Endodermal cell (in vitro differentiated cells): ENCODE data around the gene RAB11FIP2. TPM values are rescaled to one million over a fixed set of nuclear protein-coding genes. Genes with fewer than 3 reads are reported as not detected.

Experiments used
- DNase-seq: peaks from one replicate; pipeline ENCODE4 v3.0.0-alpha.2; 2017
- H3K27ac ChIP-seq: 2 replicates; pipeline ENCODE4 v1.5.1; 2013; ENCODE audit warnings: mild to moderate bottlenecking, low read depth, low read length, moderate library complexity
- H3K27me3 ChIP-seq: 2 replicates; pipeline ENCODE4 v1.6.1; 2013; ENCODE audit warnings: mild to moderate bottlenecking, low read length, moderate library complexity; ENCODE audit not compliant: insufficient read depth, control insufficient read depth, poor library complexity, severe bottlenecking
- H3K36me3 ChIP-seq: 2 replicates; pipeline ENCODE4 v1.7.0; 2013; ENCODE audit warnings: mild to moderate bottlenecking, low read length, moderate library complexity; ENCODE audit not compliant: control insufficient read depth, insufficient read depth
- H3K4me1 ChIP-seq: one replicate; pipeline ENCODE4 v1.7.0; 2013; ENCODE audit warnings: low read length; ENCODE audit not compliant: control insufficient read depth, insufficient read depth
- H3K4me3 ChIP-seq: 2 replicates; pipeline ENCODE4 v1.5.1; 2013; ENCODE audit warnings: mild to moderate bottlenecking, low read length, moderate library complexity
- H3K9ac ChIP-seq: 2 replicates; pipeline ENCODE4 v1.6.1; 2013; ENCODE audit warnings: mild to moderate bottlenecking, low read length, moderate library complexity; ENCODE audit not compliant: poor library complexity, severe bottlenecking; ENCODE audit errors: extremely low read depth
- H3K9me3 ChIP-seq: 2 replicates; pipeline ENCODE4 v1.6.1; 2013; ENCODE audit warnings: mild to moderate bottlenecking, low read length, moderate library complexity; ENCODE audit not compliant: control insufficient read depth
- H3K27ac Mint-ChIP-seq: 2 replicates; pipeline ENCODE4 v1.8.0; 2020; ENCODE audit warnings: mixed read lengths
- H3K27me3 Mint-ChIP-seq: 2 replicates; pipeline ENCODE4 v1.8.0; 2021; ENCODE audit warnings: mild to moderate bottlenecking, mixed read lengths; ENCODE audit not compliant: insufficient read depth
- H3K36me3 Mint-ChIP-seq: 2 replicates; pipeline ENCODE4 v1.8.0; 2020; ENCODE audit warnings: low read depth, mixed read lengths
- H3K4me1 Mint-ChIP-seq: 2 replicates; pipeline ENCODE4 v1.8.0; 2020; ENCODE audit warnings: mixed read lengths
- H3K4me3 Mint-ChIP-seq: 2 replicates; pipeline ENCODE4 v1.8.0; 2020; ENCODE audit warnings: mild to moderate bottlenecking, moderate library complexity, mixed read lengths
- H3K9me3 Mint-ChIP-seq: 2 replicates; pipeline ENCODE4 v1.8.0; 2020; ENCODE audit warnings: mild to moderate bottlenecking, mixed read lengths
- WGBS, 2 experiments: methylation state at CpG; one replicate each; pipeline versions ENCODE4 v1.1.5 to v1.1.7; 2013; ENCODE audit warnings: missing lambda C conversion rate in 2 of 2, mixed read lengths in 1 of 2; ENCODE audit not compliant: insufficient coverage in 1 of 2, insufficient read length in 1 of 2; 5-methylcytosine and 5-hydroxymethylcytosine counted together
- total RNA-seq, 2 donors: library from RNA; stranded (reverse); fragmentation: NEBNext Ultra II Directional in 1 of 2; extraction: Animal tissue kit (Norgen Biotek cat#: 25700) in 1 of 2; gene quantifications; 2 replicates in 1 of 2; 3 replicates in 1 of 2; pipeline ENCODE4 v1.2.1, GENCODE V29; 2021
- TF ChIP-seq, protein P1 (sequence below): fragments of 200-600 bp; sonication (generic); conservative IDR thresholded peaks from 2 replicates; pipeline ENCODE4 v1.5.0; 2021; ENCODE audit warnings: antibody characterized with exemption, mild to moderate bottlenecking

RAB11FIP2 gene
- total RNA-seq, 2 donors from 2014 or later: 21.9 TPM

DNA sequence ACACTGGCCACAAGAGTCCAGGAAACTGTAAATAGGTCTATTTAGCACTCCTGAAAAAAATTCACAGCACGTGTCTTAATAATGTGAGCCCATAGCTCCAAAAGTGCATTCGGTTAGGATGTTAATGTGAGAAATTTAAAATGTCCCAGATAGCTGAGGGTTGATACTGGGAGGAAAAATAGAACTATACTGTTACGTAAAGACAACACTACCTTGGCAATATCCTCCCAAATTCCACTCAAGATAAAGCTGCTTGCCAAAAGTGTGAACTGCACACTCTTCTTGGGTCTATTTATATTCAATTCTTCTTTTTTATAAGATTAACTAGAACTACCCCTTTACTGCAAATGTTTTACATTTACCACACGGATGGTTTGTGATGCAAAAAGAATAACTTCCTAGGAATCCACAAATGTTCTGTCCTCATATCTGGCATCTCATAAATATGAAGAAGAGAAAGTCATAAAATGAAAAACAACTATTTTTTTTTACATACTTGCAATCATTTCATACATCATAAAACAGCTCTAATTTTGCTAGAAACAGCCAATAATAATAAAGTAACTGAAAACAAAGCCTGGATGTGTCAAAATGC lies 10.4 kb downstream of the RAB11FIP2 start:
- Histone ChIP-seq H3K9me3 (no peaks in the 10 kb centered on the region), H3K4me1 (peaks cover 9% of the 10 kb centered on the region), H3K9ac (no peak overlapping the region), H3K27me3 (no peaks in the 10 kb centered on the region), H3K36me3 (peaks cover 4% of the 10 kb centered on the region), H3K27ac (no peak overlapping the region), H3K4me3 (no peak overlapping the region)
- no peaks in the 10 kb centered on the region for H3K9me3 Mint-ChIP-seq
- peaks cover 16% of the 10 kb centered on the region for H3K4me1 Mint-ChIP-seq
- no peak for DNase-seq
- TF ChIP-seq, protein P1, sequence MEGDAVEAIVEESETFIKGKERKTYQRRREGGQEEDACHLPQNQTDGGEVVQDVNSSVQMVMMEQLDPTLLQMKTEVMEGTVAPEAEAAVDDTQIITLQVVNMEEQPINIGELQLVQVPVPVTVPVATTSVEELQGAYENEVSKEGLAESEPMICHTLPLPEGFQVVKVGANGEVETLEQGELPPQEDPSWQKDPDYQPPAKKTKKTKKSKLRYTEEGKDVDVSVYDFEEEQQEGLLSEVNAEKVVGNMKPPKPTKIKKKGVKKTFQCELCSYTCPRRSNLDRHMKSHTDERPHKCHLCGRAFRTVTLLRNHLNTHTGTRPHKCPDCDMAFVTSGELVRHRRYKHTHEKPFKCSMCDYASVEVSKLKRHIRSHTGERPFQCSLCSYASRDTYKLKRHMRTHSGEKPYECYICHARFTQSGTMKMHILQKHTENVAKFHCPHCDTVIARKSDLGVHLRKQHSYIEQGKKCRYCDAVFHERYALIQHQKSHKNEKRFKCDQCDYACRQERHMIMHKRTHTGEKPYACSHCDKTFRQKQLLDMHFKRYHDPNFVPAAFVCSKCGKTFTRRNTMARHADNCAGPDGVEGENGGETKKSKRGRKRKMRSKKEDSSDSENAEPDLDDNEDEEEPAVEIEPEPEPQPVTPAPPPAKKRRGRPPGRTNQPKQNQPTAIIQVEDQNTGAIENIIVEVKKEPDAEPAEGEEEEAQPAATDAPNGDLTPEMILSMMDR: no peak
- H3K36me3 Mint-ChIP-seq: no peaks in the 10 kb centered on the region
- no peak overlapping the region for H3K4me3 Mint-ChIP-seq
- 90% methylated on average over 4 of the region's 4 CpGs; no CpG with 5 or more reads in 1 of the 2 experiments for WGBS, 2 experiments
- H3K27me3 Mint-ChIP-seq: no peaks in the 10 kb centered on the region
- H3K27ac Mint-ChIP-seq: no peak overlapping the region

DNA sequence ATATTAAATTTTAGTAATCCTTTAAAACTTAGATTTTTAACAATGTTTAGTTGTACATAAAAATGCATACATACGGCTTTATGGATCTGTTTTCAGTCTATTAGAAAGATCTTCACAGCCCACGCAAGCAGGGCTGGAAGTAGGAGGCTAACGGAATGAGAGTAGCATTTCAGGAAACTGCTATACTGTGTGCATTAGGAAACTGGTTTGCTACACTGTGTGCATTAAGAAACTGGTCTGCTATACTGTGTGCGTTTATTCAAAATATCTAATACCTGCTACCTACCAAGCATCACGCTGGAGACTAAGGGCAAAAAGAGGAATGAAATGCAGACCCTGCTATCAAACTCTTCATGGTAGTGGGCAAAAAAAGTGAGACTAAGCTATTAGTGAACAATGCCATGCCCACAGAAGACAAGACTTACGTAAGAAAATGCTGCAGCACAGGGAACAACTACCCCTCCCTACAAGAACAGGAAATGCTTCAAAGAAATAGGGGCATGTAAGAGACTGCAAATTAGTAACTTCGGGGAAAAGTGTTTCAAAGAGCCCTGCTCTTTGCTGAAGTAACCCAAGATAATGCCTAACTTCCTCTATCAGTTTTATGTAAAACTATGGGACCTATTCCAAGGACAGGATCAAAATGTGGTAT lies 11.3 kb downstream of the RAB11FIP2 start:
- H3K27me3 Mint-ChIP-seq: no peaks in the 10 kb centered on the region
- no peak overlapping the region for H3K27ac Mint-ChIP-seq
- Histone ChIP-seq H3K27me3 (no peaks in the 10 kb centered on the region), H3K9ac (no peak overlapping the region), H3K27ac (no peak overlapping the region), H3K4me1 (peaks cover 9% of the 10 kb centered on the region), H3K9me3 (no peaks in the 10 kb centered on the region), H3K36me3 (peaks cover 4% of the 10 kb centered on the region), H3K4me3 (no peak overlapping the region)
- WGBS, 2 experiments: 78 to 91% methylated on average over 6 to 7 of the region's 7 CpGs
- no peak overlapping the region for H3K4me3 Mint-ChIP-seq
- H3K36me3 Mint-ChIP-seq: no peaks in the 10 kb centered on the region
- TF ChIP-seq, protein P1: no peak
- no peaks in the 10 kb centered on the region for H3K9me3 Mint-ChIP-seq
- H3K4me1 Mint-ChIP-seq: peaks cover 16% of the 10 kb centered on the region
- DNase-seq: no peak

DNA sequence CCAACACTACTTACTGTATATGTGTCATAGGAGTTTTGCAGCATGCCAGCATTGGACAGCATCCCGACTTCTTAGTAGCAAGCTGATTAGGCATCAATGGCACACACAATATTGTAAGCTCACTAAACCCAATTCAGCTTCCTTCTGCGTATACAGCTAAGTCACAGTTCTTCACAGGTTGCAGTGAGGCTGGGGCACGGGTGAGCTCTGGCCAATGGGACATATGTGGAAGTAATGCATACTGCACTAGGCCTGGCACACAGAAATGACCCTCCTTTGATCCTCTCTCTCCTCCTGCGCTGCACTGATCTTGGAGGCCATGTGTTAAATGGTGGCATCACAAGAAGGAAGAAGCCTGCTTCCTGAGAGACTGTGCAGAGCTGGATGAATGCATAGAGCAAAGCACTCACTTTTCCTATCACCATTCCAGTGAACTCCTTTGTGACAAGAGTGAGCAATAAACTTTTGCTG lies 11.9 kb downstream of the RAB11FIP2 start:
- no peak overlapping the region for H3K9ac ChIP-seq
- peaks cover 9% of the 10 kb centered on the region for H3K4me1 ChIP-seq
- H3K27me3 ChIP-seq: no peaks in the 10 kb centered on the region
- H3K27ac ChIP-seq: no peak overlapping the region
- DNase-seq: no peak
- TF ChIP-seq, protein P1: no peak
- H3K9me3 Mint-ChIP-seq: no peaks in the 10 kb centered on the region
- no peaks in the 10 kb centered on the region for H3K36me3 Mint-ChIP-seq
- no peak overlapping the region for H3K4me3 Mint-ChIP-seq
- no peak overlapping the region for H3K4me3 ChIP-seq
- 86 to 95% methylated on average over 1 to 4 of the region's 4 CpGs for WGBS, 2 experiments
- no peak overlapping the region for H3K27ac Mint-ChIP-seq
- H3K27me3 Mint-ChIP-seq: no peaks in the 10 kb centered on the region
- H3K9me3 ChIP-seq: no peaks in the 10 kb centered on the region
- peaks cover 12% of the 10 kb centered on the region for H3K4me1 Mint-ChIP-seq
- H3K36me3 ChIP-seq: peaks cover 4% of the 10 kb centered on the region
